K562 (cell line): ENCODE data around the gene SPRED2. TPM values are rescaled to one million over a fixed set of nuclear protein-coding genes. Genes with fewer than 3 reads are reported as not detected.

Experiments used
- ATAC-seq: fragments of 200-7000 bp; cut with Tn5 transposase; 3 replicates; pipeline ENCODE4 v1.9.1; 2020; ENCODE audit warnings: moderate library complexity
- BruUV-seq: library from RNA; stranded (reverse); fragments of 400-500 nt; replicated peaks from 2 replicates; lab custom pipeline; 2021; lab: Mats Ljungman, UMichigan
- CTCF ChIA-PET: fragments of 300-600 bp; formaldehyde crosslinking; extraction: SDS; loops from one replicate; lab custom pipeline; 2021; ENCODE audit warnings: low intra/inter-chr PET ratio; lab: Yijun Ruan, JAX
- POLR2A ChIA-PET: fragments of 300-600, 350-650 bp; sonication (Branson Sonifier 250); formaldehyde crosslinking; extraction: SDS; loops from one replicate; lab custom pipeline; 2021; ENCODE audit warnings: antibody characterized with exemption, inconsistent platforms; lab: Yijun Ruan, JAX
- DNase-seq, 4 experiments: peaks; one replicate each; pipeline versions ENCODE4 v3.0.0 to v3.0.0-alpha.2; 2011 to 2018; ENCODE audit warnings: low spot score in 3 of 4, mixed read lengths in 3 of 4; ENCODE audit errors: extremely low read depth in 1 of 4
- FAIRE-seq: peaks from 2 replicates; lab custom pipeline; 2011; peaks lifted over from hg19 to GRCh38; lab: Jason Lieb, UNC
- H2AFZ ChIP-seq: 2 replicates; pipeline ENCODE4 v1.6.0; 2011; ENCODE audit warnings: low read depth, low read length, control low read depth, inconsistent platforms
- H3K27ac ChIP-seq: fragments of 200-600 bp; 3 replicates; pipeline ENCODE4 v1.8.0; 2011; ENCODE audit warnings: low read depth, mild to moderate bottlenecking, control low read depth, inconsistent platforms, low read length, moderate library complexity, mixed read lengths; ENCODE audit errors: extremely low read depth
- H3K27me3 ChIP-seq, 2 experiments: fragments of 300-600 bp in 1 of 2; 2 replicates in 1 of 2; 3 replicates in 1 of 2; pipeline versions ENCODE4 v1.6.0 to v1.8.0; 2011; ENCODE audit warnings: inconsistent platforms in 2 of 2, low read length in 2 of 2, mild to moderate bottlenecking in 1 of 2, mixed read lengths in 1 of 2, moderate library complexity in 1 of 2; ENCODE audit not compliant: control insufficient read depth in 2 of 2, insufficient read depth in 2 of 2
- H3K36me3 ChIP-seq: fragments of 300-600 bp; 3 replicates; pipeline ENCODE4 v1.8.0; 2011; ENCODE audit warnings: mild to moderate bottlenecking, low read length, inconsistent platforms; ENCODE audit not compliant: control insufficient read depth, insufficient read depth
- H3K4me1 ChIP-seq, 2 experiments: fragments of 200-600 bp in 1 of 2; replicated peaks in 1 of 2; 2 replicates in 1 of 2; 3 replicates in 1 of 2; pipeline versions ENCODE4 v1.5.1 to v1.8.0; 2011; ENCODE audit warnings: inconsistent platforms in 2 of 2, low read length in 2 of 2, mild to moderate bottlenecking in 1 of 2, mixed read lengths in 1 of 2, moderate library complexity in 1 of 2; ENCODE audit not compliant: control insufficient read depth in 2 of 2, insufficient read depth in 2 of 2
- H3K4me2 ChIP-seq: 2 replicates; pipeline ENCODE4 v1.6.1; 2011; ENCODE audit warnings: low read length, control low read depth, inconsistent platforms, mixed read lengths; ENCODE audit not compliant: insufficient read depth
- H3K4me3 ChIP-seq: fragments of 200-600 bp; sonication (generic), shearing (Covaris generic); 2 replicates; pipeline ENCODE4 v1.5.1; 2016; ENCODE audit warnings: control low read depth, inconsistent platforms
- H3K79me2 ChIP-seq: fragments of 200-600 bp; 3 replicates; pipeline ENCODE4 v1.8.0; 2011; ENCODE audit warnings: low read length, inconsistent platforms; ENCODE audit not compliant: control insufficient read depth, insufficient read depth
- H3K9ac ChIP-seq, 2 experiments: 2 replicates each; pipeline versions ENCODE4 v1.6.0 to v1.6.1; 2011; ENCODE audit warnings: low read depth in 2 of 2, low read length in 2 of 2, control low read depth in 1 of 2, inconsistent platforms in 1 of 2, mild to moderate bottlenecking in 1 of 2, mixed read lengths in 1 of 2; ENCODE audit not compliant: insufficient read depth in 1 of 2
- H3K9me1 ChIP-seq: one replicate; pipeline ENCODE4 v1.6.0; 2011; ENCODE audit warnings: inconsistent platforms, mild to moderate bottlenecking, low read length, moderate library complexity; ENCODE audit not compliant: control insufficient read depth, insufficient read depth
- H3K9me3 ChIP-seq: replicated peaks from 2 replicates; pipeline ENCODE4 v1.5.1; 2011; ENCODE audit warnings: low read depth, low read length, inconsistent platforms; ENCODE audit not compliant: control insufficient read depth, insufficient read depth
- H4K20me1 ChIP-seq: replicated peaks from 2 replicates; pipeline ENCODE4 v1.6.1; 2011; ENCODE audit warnings: low read length, inconsistent platforms, mixed read lengths; ENCODE audit not compliant: control insufficient read depth, insufficient read depth
- ATF6 ChIP-seq: sonication (generic); formaldehyde crosslinking; IDR thresholded peaks from 2 replicates; pipeline ENCODE4 v1.4.0; 2020; ENCODE audit warnings: mild to moderate bottlenecking, missing genetic modification reagents
- C11orf30 ChIP-seq: fragments of 450-650 bp; IDR thresholded peaks from 2 replicates; pipeline ENCODE4 v1.6.1; 2016; ENCODE audit warnings: low read depth, mild to moderate bottlenecking
- E2F4 ChIP-seq: sonication (generic); formaldehyde crosslinking; IDR thresholded peaks from 2 replicates; pipeline ENCODE4 v1.8.0; 2022; ENCODE audit warnings: mild to moderate bottlenecking, low read depth, missing genetic modification reagents
- FIP1L1 ChIP-seq: fragments of 200-400 bp; formaldehyde crosslinking; IDR thresholded peaks from 2 replicates; pipeline ENCODE4 v1.6.1; 2018; ENCODE audit warnings: mild to moderate bottlenecking, low read depth, low read length; ENCODE audit not compliant: poor library complexity, severe bottlenecking
- FOXM1 ChIP-seq, 2 experiments: fragments of 450-650 bp in 1 of 2; sonication (generic) in 1 of 2; formaldehyde crosslinking in 1 of 2; IDR thresholded peaks; 2 replicates each; pipeline versions ENCODE4 v1.6.1 to v1.9.0; 2017 to 2022; ENCODE audit warnings: low read depth in 2 of 2, mild to moderate bottlenecking in 2 of 2, missing genetic modification reagents in 1 of 2, moderate library complexity in 1 of 2
- MIER1 ChIP-seq: fragments of 450-650 bp; IDR thresholded peaks from 2 replicates; pipeline ENCODE4 v1.6.1; 2016; ENCODE audit warnings: antibody characterized with exemption, mild to moderate bottlenecking, low read depth
- MTA3 ChIP-seq: fragments of 450-650 bp; formaldehyde crosslinking; IDR thresholded peaks from 2 replicates; pipeline ENCODE4 v1.6.1; 2017; ENCODE audit warnings: mild to moderate bottlenecking, borderline replicate concordance
- NCOA2 ChIP-seq, 2 experiments: fragments of 450-650 bp; IDR thresholded peaks; 2 replicates each; pipeline ENCODE4 v1.6.1; 2018; ENCODE audit warnings: mild to moderate bottlenecking in 2 of 2, moderate library complexity in 1 of 2; ENCODE audit not compliant: partially characterized antibody in 2 of 2
- SPI1 ChIP-seq: IDR thresholded peaks from 2 replicates; pipeline ENCODE4 v1.6.1; 2011; ENCODE audit warnings: low read depth, low read length, control low read depth, borderline replicate concordance
- THAP7 ChIP-seq: fragments of 250-450 bp; sonication (Bioruptor Pico); IDR thresholded peaks from 2 replicates; pipeline ENCODE4 v1.5.0; 2021
- ZNF592 ChIP-seq: fragments of 450-650 bp; IDR thresholded peaks from 2 replicates; pipeline ENCODE4 v1.6.1; 2017; ENCODE audit warnings: antibody characterized with exemption, mild to moderate bottlenecking
- WGBS: fragments of 100-300 bp; shearing (Covaris generic); methylation state at CpG from one replicate; pipeline ENCODE4 v1.1.6; 2016; ENCODE audit warnings: low coverage, mixed read lengths; ENCODE audit not compliant: insufficient coverage; ENCODE audit errors: missing lambda C conversion rate; 5-methylcytosine and 5-hydroxymethylcytosine counted together
- in situ Hi-C: fragments of 300-500 bp; cut with MboI; formaldehyde crosslinking; loops from 4 replicates; pipeline ENCODE4 v1.15.0; 2018; ENCODE audit warnings: inconsistent platforms, mixed read lengths
- intact Hi-C: fragments of 100-400 bp; cut with micrococcal nuclease; formaldehyde crosslinking; loops from 2 replicates; pipeline ENCODE4 v1.14.2; 2022
- polyA plus RNA-seq, 8 experiments: library from polyadenylated mRNA; depleted of rRNA in 4 of 8; stranded (reverse) in 5 of 8; unstranded in 3 of 8; fragments of >200 nt; fragmentation: Nextera tagmentation in 2 of 8; fragmentation: Illumina TruSeq in 1 of 8; extraction: Ambion mirVana in 2 of 8; extraction: Trizol in 1 of 8; gene quantifications; 2 replicates each; pipeline versions ENCODE4 v1.2.1 to v1.2.3, GENCODE V29; 2011 to 2014; ENCODE audit warnings: inconsistent platforms in 1 of 8, missing spikeins in 1 of 8
- total RNA-seq, 7 experiments: library from RNA; depleted of rRNA in 6 of 7; stranded (reverse); fragments of >200 nt in 6 of 7; fragmentation: Illumina TruSeq in 2 of 7; extraction: Trizol in 2 of 7; gene quantifications; 2 replicates each; pipeline versions ENCODE4 v1.2.1 to v1.2.3, GENCODE V29; 2011 to 2021; ENCODE audit warnings: low replicate concordance in 1 of 7

Gene SPRED2
- total and polyA plus RNA-seq, 9 of the 15 experiments (the other 6 are each of a cell fraction or from before 2014, with no cell fraction given) = 4.6 to 50.8 (median 14.1) TPM

- Histone ChIP-seq H3K9me1 (no peaks in the 10 kb centered on the region), H3K27ac (peak overlapping the region; percentile 94), H3K4me3 (peak overlapping the region; percentile 65), H4K20me1 (no peaks in the 10 kb centered on the region), H3K4me2 (peak overlapping the region; percentile 87), H3K9ac (peak overlapping the region; percentile 78 to 91), H3K9me3 (no peaks in the 10 kb centered on the region), H3K4me1 (peaks cover 23 to 43% of the 10 kb centered on the region in 2 experiments; a peak in 4 of 5 replicates), H2AFZ (peak overlapping the region; percentile 75), H3K79me2 (peaks cover 26% of the 10 kb centered on the region), H3K27me3 (no peaks in the 10 kb centered on the region), H3K36me3 (no peaks in the 10 kb centered on the region)
- ChIA-PET POLR2A (interaction anchor here (0.6 to 3.6 kb wide), 30 partner anchors 8 to 1601 kb away, joined by 3 to 21 read pairs (median 4); partner anchors contain the start of gene ACTR2), CTCF (interaction anchor here (0.6 to 1.2 kb wide), 2 partner anchors 53 to 116 kb away, joined by 4 to 5 read pairs; no protein-coding TSS in a partner anchor)
- in situ Hi-C loops = no loop called here
- DNase-seq (peak; percentile 64 to 93 (median 88)), ATAC-seq (peak; percentile 67), FAIRE-seq (peak; percentile 69)
- whole genome bisulfite sequencing = under 1% methylated on average over 52 of the region's 65 CpGs
- intact Hi-C loops = loop anchor here (2.0 to 10.0 kb wide), 2 partner anchors 77 to 371 kb away; no protein-coding TSS in a partner anchor
- no TSS peak for BruUV-seq
- TF ChIP-seq FIP1L1 = peak; percentile 22
- 0 out of 2 replicates have a peak, but pooled peaks have one; percentile 41 for TF ChIP-seq ZNF592
- TF ChIP-seq MIER1 = no peak
- peak; percentile 35; the same call in 1 of the 2 replicates for TF ChIP-seq SPI1
- peak; percentile 28; the same call in 1 of the 2 replicates for TF ChIP-seq THAP7 (CRISPR knock-in tag)
- peak; percentile 37; the same call in 1 of the 2 replicates for TF ChIP-seq ATF6 (CRISPR knock-in tag)
- no peak for TF ChIP-seq NCOA2 (IDR thresholded peaks at IDR 0.05; ENCODE audit: partially characterized antibody in 2 of 2)
- no peak for TF ChIP-seq E2F4 (CRISPR knock-in tag)
- TF ChIP-seq FOXM1 (IDR thresholded peaks at IDR 0.05; ENCODE audit: low read depth) = peak; percentile 69; the same call in 1 of the 2 replicates
- TF ChIP-seq FOXM1 (CRISPR knock-in tag; IDR thresholded peaks at IDR 0.05; ENCODE audit: low read depth) = no peak
- peak; percentile 95 for TF ChIP-seq MTA3
- 0 out of 2 replicates have a peak, but pooled peaks have one; percentile 7 for TF ChIP-seq C11orf30
These were observed 3.9 kb upstream of the SPRED2 start for GRCh38 chr2:65436169-65436823.
